ENCODE results near the gene GCNT2. TPM values are rescaled to one million over a fixed set of nuclear protein-coding genes. Genes with fewer than 3 reads are reported as not detected.

Gene GCNT2
- total and polyA plus RNA-seq, 2 donors (not counting 1 experiment from before 2014, with no cell fraction given) = 1.3 to 2.1 TPM

DNA sequence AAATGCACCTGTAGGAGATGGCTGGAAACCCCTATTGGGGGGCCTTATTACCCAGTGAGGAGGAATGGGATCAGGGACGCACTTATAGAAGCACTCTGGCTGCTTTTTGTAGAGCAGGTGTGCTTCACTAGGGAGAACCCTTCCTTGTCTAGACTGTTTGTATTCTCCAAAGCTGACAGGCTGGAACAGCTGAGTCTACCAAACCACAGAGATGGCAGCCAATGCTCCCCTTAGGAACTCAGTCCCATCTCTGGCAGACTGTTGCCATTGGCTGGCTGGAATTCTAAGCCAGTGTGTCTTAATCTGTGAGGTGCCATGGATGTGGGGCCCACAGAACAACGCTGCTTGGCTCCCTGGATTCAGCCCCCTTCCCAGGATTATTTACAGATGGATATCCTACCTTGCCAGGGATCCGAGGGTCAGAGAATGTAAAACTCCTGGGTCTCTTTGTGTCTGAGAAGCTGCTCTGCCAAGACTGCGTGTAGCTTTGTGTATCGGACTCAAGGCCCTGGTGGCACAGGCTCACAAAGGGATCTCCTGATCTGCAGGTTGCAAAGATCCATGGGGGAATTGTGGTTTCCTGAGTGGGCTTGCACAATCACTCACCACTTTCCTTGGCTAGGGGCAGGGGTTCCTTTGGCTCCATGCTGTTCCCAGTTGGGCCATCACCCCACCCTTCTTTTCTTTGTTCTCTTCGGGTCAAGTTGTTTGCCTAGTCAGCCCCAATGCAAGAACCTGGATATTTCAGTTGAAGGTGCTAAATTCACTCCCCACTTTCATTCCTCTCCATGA lies 147.2 kb downstream of the GCNT2 start:
- Histone ChIP-seq H3K36me3 (ENCODE audit: control insufficient read depth, insufficient read depth, low read length) (no peaks in the 10 kb centered on the region), H3K79me2 (ENCODE audit: control insufficient read depth, insufficient read depth, low read length) (no peaks in the 10 kb centered on the region), H4K20me1 (ENCODE audit: control insufficient read depth, extremely low read depth, insufficient read depth, low read length) (no peaks in the 10 kb centered on the region), H3K9ac (ENCODE audit: insufficient read depth, low read length) (no peak overlapping the region), H3K9me3 (ENCODE audit: control insufficient read depth, insufficient read depth, low read depth, low read length) (no peaks in the 10 kb centered on the region), H2AFZ (ENCODE audit: low read length) (no peak overlapping the region), H3K4me2 (ENCODE audit: extremely low read depth, insufficient read depth, low read length) (no peak overlapping the region), H3K4me3 (replicated peaks in 1 of 4; ENCODE audit: control extremely low read depth in 1 of 4, insufficient read depth in 1 of 4, low read depth in 3 of 4, low read length in 4 of 4) (no peak overlapping the region), H3K27ac (ENCODE audit: insufficient read depth, low read length) (no peak overlapping the region), H3K4me1 (ENCODE audit: control insufficient read depth, extremely low read depth, insufficient read depth, low read length) (no peaks in the 10 kb centered on the region), H3K27me3 (ENCODE audit: control insufficient read depth, insufficient read depth, low read length) (no peaks in the 10 kb centered on the region)
- TF ChIP-seq, protein P1, sequence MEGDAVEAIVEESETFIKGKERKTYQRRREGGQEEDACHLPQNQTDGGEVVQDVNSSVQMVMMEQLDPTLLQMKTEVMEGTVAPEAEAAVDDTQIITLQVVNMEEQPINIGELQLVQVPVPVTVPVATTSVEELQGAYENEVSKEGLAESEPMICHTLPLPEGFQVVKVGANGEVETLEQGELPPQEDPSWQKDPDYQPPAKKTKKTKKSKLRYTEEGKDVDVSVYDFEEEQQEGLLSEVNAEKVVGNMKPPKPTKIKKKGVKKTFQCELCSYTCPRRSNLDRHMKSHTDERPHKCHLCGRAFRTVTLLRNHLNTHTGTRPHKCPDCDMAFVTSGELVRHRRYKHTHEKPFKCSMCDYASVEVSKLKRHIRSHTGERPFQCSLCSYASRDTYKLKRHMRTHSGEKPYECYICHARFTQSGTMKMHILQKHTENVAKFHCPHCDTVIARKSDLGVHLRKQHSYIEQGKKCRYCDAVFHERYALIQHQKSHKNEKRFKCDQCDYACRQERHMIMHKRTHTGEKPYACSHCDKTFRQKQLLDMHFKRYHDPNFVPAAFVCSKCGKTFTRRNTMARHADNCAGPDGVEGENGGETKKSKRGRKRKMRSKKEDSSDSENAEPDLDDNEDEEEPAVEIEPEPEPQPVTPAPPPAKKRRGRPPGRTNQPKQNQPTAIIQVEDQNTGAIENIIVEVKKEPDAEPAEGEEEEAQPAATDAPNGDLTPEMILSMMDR (conservative IDR thresholded peaks at IDR 0.05 in 1 of 2, IDR thresholded peaks at IDR 0.05 in 1 of 2; ENCODE audit: low read depth in 1 of 2, low read length in 2 of 2) = no peak
- no peak for TF ChIP-seq EZH2 (IDR thresholded peaks at IDR 0.05; ENCODE audit: low read length, missing control alignments)
- no peak for DNase-seq (ENCODE audit: low read depth in 2 of 2)

DNA sequence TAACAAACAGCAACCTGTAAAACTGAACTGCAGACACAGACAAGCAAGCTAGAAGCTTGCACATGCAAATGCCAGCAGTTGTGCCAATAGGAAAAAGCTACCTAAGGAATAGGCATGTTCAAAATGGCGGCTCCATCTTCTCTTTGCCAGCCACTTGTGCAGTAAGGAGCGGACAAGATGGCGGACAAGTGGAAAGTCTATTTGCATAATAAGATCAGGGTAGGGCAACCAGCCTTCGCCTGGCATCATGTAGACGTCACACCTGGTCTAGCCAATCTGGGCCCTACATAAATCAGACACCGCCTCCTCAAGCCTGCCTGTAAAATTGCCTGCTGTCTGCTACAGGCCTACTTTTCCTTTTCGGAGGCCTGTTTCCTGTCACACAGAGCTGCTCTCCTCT lies 155.3 kb downstream of the GCNT2 start:
- no peaks in the 10 kb centered on the region for H3K36me3 ChIP-seq (ENCODE audit: control insufficient read depth, insufficient read depth, low read length)
- H2AFZ ChIP-seq (ENCODE audit: low read length) = no peak overlapping the region
- H3K9me3 ChIP-seq (ENCODE audit: control insufficient read depth, insufficient read depth, low read depth, low read length) = no peaks in the 10 kb centered on the region
- no peak for DNase-seq (ENCODE audit: low read depth in 2 of 2)
- H3K4me2 ChIP-seq (ENCODE audit: extremely low read depth, insufficient read depth, low read length) = no peak overlapping the region
- no peak overlapping the region for H3K4me3 ChIP-seq (replicated peaks in 1 of 4; ENCODE audit: control extremely low read depth in 1 of 4, insufficient read depth in 1 of 4, low read depth in 3 of 4, low read length in 4 of 4)
- no peak overlapping the region for H3K27ac ChIP-seq (ENCODE audit: insufficient read depth, low read length)
- H3K9ac ChIP-seq (ENCODE audit: insufficient read depth, low read length) = no peak overlapping the region
- TF ChIP-seq EZH2 (IDR thresholded peaks at IDR 0.05; ENCODE audit: low read length, missing control alignments) = no peak
- no peaks in the 10 kb centered on the region for H3K27me3 ChIP-seq (ENCODE audit: control insufficient read depth, insufficient read depth, low read length)
- no peaks in the 10 kb centered on the region for H3K4me1 ChIP-seq (ENCODE audit: control insufficient read depth, extremely low read depth, insufficient read depth, low read length)
- H3K79me2 ChIP-seq (ENCODE audit: control insufficient read depth, insufficient read depth, low read length) = no peaks in the 10 kb centered on the region
- H4K20me1 ChIP-seq (ENCODE audit: control insufficient read depth, extremely low read depth, insufficient read depth, low read length) = no peaks in the 10 kb centered on the region

DNA sequence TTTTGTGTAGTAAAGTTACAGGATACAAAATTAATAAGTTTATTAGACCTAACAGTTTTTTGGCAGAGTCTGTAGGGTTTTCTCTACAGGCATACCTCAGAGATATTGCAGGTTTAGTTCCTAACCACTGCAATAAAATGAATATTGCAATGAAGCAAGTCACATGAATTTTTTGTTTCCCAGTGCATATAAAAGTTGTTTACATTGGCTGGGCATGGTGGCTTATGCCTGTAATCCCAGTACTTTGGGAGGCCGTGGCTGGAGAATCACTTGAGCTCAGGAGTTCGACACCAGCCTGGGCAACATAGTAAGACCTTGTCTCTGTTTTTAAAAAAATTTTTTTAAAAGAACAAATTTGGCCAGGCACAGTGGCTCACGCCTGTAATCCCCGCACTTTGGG lies 157.3 kb downstream of the GCNT2 start:
- TF ChIP-seq EZH2 (IDR thresholded peaks at IDR 0.05; ENCODE audit: low read length, missing control alignments) = no peak
- TF ChIP-seq, protein P1 (conservative IDR thresholded peaks at IDR 0.05 in 1 of 2, IDR thresholded peaks at IDR 0.05 in 1 of 2; ENCODE audit: low read depth in 1 of 2, low read length in 2 of 2) = no peak
- Histone ChIP-seq H3K9me3 (ENCODE audit: control insufficient read depth, insufficient read depth, low read depth, low read length) (no peaks in the 10 kb centered on the region), H3K4me1 (ENCODE audit: control insufficient read depth, extremely low read depth, insufficient read depth, low read length) (no peaks in the 10 kb centered on the region), H2AFZ (ENCODE audit: low read length) (no peak overlapping the region), H3K9ac (ENCODE audit: insufficient read depth, low read length) (no peak overlapping the region), H3K4me3 (replicated peaks in 1 of 4; ENCODE audit: control extremely low read depth in 1 of 4, insufficient read depth in 1 of 4, low read depth in 3 of 4, low read length in 4 of 4) (no peak overlapping the region), H3K27ac (ENCODE audit: insufficient read depth, low read length) (no peak overlapping the region), H4K20me1 (ENCODE audit: control insufficient read depth, extremely low read depth, insufficient read depth, low read length) (no peaks in the 10 kb centered on the region), H3K27me3 (ENCODE audit: control insufficient read depth, insufficient read depth, low read length) (no peaks in the 10 kb centered on the region), H3K4me2 (ENCODE audit: extremely low read depth, insufficient read depth, low read length) (no peak overlapping the region), H3K36me3 (ENCODE audit: control insufficient read depth, insufficient read depth, low read length) (no peaks in the 10 kb centered on the region), H3K79me2 (ENCODE audit: control insufficient read depth, insufficient read depth, low read length) (no peaks in the 10 kb centered on the region)
- no peak for DNase-seq (ENCODE audit: low read depth in 2 of 2)

Other genes with a start within 250 kb of the GCNT2 start
- gene TFAP2A, start 106.3 kb upstream of the GCNT2 start, total RNA-seq = not detected in 2 replicates
- 0.03 and 0.05 TPM in 2 replicates for gene TFAP2A, start 106.3 kb upstream of the GCNT2 start, polyA plus RNA-seq
- gene C6orf52, start 173.3 kb downstream of the GCNT2 start, total RNA-seq = 0.26 and 0.33 TPM in 2 replicates
- 0.26 and 1.1 TPM in 2 replicates for gene C6orf52, start 173.3 kb downstream of the GCNT2 start, polyA plus RNA-seq
- 16.3 and 19.3 TPM in 2 replicates for gene PAK1IP1, start 173.6 kb downstream of the GCNT2 start, total RNA-seq
- 27.3 and 33.0 TPM in 2 replicates for gene PAK1IP1, start 173.6 kb downstream of the GCNT2 start, polyA plus RNA-seq
- 123 and 124 TPM in 2 replicates for gene TMEM14C, start 201.7 kb downstream of the GCNT2 start, total RNA-seq
- gene TMEM14C, start 201.7 kb downstream of the GCNT2 start, polyA plus RNA-seq = 183 and 246 TPM in 2 replicates
- 52.1 and 58.3 TPM in 2 replicates for gene TMEM14B, start 226.5 kb downstream of the GCNT2 start, total RNA-seq
- gene TMEM14B, start 226.5 kb downstream of the GCNT2 start, polyA plus RNA-seq = 109 and 113 TPM in 2 replicates

All from fibroblast of lung (primary cell).